ENCODE measurements around the gene SHISA9.

The SHISA9 gene

GRCh38 chr16:13041180-13041579 lies 139.8 kb downstream of the SHISA9 start:
- TF ChIP-seq GATA1 (IDR thresholded peaks at IDR 0.05; ENCODE audit: low read depth, low read length) (no peak), POLR2A (IDR thresholded peaks at IDR 0.05; ENCODE audit: low read length) (no peak)
- DNase-seq = no peak

- TF ChIP-seq POLR2A (IDR thresholded peaks at IDR 0.05; ENCODE audit: low read length) = no peak
- TF ChIP-seq GATA1 (IDR thresholded peaks at IDR 0.05; ENCODE audit: low read depth, low read length) = no peak
- no peak for DNase-seq
Measured at GRCh38 chr16:13041646-13042290, 140.4 kb downstream of the SHISA9 start.

GRCh38 chr16:13042291-13042685 lies 140.9 kb downstream of the SHISA9 start:
- DNase-seq = no peak
- TF ChIP-seq GATA1 (IDR thresholded peaks at IDR 0.05; ENCODE audit: low read depth, low read length) (no peak), POLR2A (IDR thresholded peaks at IDR 0.05; ENCODE audit: low read length) (no peak)

- no peak for TF ChIP-seq POLR2A (IDR thresholded peaks at IDR 0.05; ENCODE audit: low read length)
- no peak for TF ChIP-seq GATA1 (IDR thresholded peaks at IDR 0.05; ENCODE audit: low read depth, low read length)
- no peak for DNase-seq
Measured at GRCh38 chr16:13046061-13046821, 144.8 kb downstream of the SHISA9 start.

GRCh38 chr16:13047276-13047675 lies 145.9 kb downstream of the SHISA9 start:
- no peak for TF ChIP-seq POLR2A (IDR thresholded peaks at IDR 0.05; ENCODE audit: low read length)
- DNase-seq = no peak

GRCh38 chr16:13049688-13050087 lies 148.3 kb downstream of the SHISA9 start:
- TF ChIP-seq POLR2A (IDR thresholded peaks at IDR 0.05; ENCODE audit: low read length) (no peak), GATA1 (IDR thresholded peaks at IDR 0.05; ENCODE audit: low read depth, low read length) (no peak)
- no peak for DNase-seq

GRCh38 chr16:13052431-13052830 lies 151.0 kb downstream of the SHISA9 start:
- TF ChIP-seq POLR2A (IDR thresholded peaks at IDR 0.05; ENCODE audit: low read length) = no peak
- no peak for TF ChIP-seq GATA1 (IDR thresholded peaks at IDR 0.05; ENCODE audit: low read depth, low read length)
- no peak for DNase-seq

DNA sequence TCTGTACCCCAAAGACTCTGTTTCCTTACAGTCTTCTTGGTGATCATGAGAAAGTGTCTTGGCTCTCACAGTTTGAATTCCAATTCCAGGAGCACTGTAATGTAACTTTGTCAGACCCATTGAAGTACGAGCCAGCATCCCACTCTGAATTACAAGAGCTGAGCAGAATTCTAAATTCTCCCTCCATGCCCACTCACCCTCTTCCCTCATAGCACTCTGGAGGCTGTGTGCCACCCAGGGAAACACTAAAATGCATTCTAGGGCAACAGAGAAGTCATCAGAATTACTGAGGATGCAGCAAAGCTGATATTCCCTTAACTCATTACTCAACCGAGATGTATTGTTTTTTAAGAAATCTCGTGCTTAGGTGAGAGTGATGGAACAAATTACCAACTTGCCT lies 154.1 kb downstream of the SHISA9 start:
- no peak for DNase-seq
- TF ChIP-seq POLR2A (IDR thresholded peaks at IDR 0.05; ENCODE audit: low read length) (no peak), GATA1 (IDR thresholded peaks at IDR 0.05; ENCODE audit: low read depth, low read length) (no peak)

DNA sequence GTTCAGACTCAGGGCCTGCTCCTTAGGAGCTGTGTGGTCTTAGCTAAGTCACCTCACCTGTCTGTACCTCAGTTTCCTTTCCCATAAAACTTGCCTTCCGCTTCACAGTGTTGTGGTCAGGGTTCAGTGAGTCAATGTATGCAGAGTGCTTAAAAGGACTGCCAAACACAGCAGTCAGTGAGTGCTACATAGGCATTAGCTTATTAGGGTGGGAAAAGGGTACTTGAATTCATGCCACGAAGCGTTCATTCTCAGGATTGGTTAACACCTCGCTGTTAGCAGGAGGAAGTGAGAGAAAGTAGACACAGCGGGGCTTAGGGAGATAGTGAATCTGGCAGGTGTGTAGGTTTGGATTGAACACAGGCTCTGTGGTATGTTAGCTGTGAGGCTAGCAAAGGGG lies 155.2 kb downstream of the SHISA9 start:
- no peak for DNase-seq
- TF ChIP-seq POLR2A (IDR thresholded peaks at IDR 0.05; ENCODE audit: low read length) = no peak
- no peak for TF ChIP-seq GATA1 (IDR thresholded peaks at IDR 0.05; ENCODE audit: low read depth, low read length)

DNA sequence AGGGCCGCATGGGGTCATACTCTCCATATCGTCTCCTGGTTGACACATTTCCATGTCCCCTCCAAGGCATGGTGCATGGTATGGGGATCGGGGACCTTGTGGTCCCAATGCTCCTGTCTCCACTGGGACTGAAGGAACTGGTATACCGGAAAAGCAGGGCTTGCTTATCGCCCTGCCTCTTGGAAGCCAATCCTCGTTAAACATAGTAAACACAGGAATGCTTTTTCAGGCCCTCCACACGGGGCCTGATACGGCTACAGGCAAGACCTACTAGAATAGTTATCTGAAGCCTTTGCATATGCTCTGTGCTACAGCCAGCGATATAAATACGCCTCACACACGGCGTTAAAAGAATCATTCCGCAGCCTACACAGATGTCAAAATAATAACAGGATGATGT lies 159.5 kb downstream of the SHISA9 start:
- TF ChIP-seq POLR2A (IDR thresholded peaks at IDR 0.05; ENCODE audit: low read length) = no peak
- no peak for TF ChIP-seq GATA1 (IDR thresholded peaks at IDR 0.05; ENCODE audit: low read depth, low read length)

DNA sequence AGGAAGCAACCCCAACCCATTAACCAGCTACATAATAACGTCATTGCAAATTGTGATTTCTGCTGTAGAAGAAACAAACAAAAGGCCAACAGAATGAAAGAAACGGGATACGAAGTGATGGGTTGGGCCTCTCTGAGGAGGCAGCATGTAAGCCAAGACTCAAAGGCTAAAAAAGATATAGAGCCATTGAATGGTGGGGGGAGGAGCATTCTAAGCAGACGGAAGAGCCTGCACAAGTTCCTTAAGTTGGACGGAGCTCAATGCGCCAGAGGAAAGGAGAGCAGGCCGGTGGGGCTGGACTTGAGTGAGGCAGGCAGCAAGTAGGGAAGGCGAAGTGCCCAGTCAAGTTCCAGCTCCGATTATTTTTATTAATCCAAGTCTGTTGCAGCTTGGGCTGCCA lies 160.3 kb downstream of the SHISA9 start:
- TF ChIP-seq GATA1 (IDR thresholded peaks at IDR 0.05; ENCODE audit: low read depth, low read length) = no peak
- no peak for TF ChIP-seq POLR2A (IDR thresholded peaks at IDR 0.05; ENCODE audit: low read length)

More for the DNA sequence above, 159.5 kb downstream of the SHISA9 start:
- DNase-seq = no peak

GRCh38 chr16:13062219-13062618 lies 160.8 kb downstream of the SHISA9 start:
- TF ChIP-seq POLR2A (IDR thresholded peaks at IDR 0.05; ENCODE audit: low read length) (no peak), GATA1 (IDR thresholded peaks at IDR 0.05; ENCODE audit: low read depth, low read length) (no peak)
- no peak for DNase-seq

More for the DNA sequence above, 160.3 kb downstream of the SHISA9 start:
- DNase-seq = no peak

DNA sequence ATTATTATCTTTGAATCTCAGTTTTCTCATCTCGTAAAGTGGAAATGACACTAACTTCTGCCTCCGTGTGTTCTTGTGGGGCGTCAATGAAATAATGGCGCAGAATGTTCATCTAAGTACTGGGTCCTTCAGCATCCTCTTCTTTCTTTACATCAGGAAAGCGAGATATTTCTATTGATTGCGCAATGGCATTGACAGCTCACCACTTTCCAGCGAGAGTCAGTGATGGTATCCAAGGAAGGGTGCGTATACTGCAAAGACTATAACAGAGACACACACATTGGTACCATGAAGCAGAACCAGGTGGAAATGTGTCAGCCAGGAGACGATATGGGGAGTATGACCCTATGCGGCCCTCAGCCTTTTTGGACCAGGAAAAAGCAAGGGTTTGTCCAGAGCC lies 162.1 kb downstream of the SHISA9 start:
- TF ChIP-seq GATA1 (IDR thresholded peaks at IDR 0.05; ENCODE audit: low read depth, low read length) (no peak), POLR2A (IDR thresholded peaks at IDR 0.05; ENCODE audit: low read length) (no peak)
- no peak for DNase-seq

DNA sequence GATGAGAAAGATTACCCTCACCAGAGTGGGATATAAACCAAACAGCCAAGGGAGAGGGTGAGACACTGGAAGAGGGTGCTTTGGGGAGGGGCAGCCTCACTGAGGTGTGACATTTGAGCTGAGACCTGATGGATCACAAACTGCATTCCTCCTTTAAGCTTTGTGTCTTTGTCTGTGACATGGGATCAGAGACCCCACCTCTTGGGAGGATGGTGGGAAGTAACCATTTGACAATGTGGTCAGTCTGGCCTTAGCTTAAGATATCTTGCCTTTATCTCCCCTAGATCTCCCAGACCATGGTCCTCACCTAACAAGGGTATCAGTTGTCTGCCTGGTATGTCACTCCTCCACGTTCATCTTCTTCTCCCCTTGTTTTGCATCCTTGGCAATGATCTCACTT lies 163.4 kb downstream of the SHISA9 start:
- no peak for TF ChIP-seq GATA1 (IDR thresholded peaks at IDR 0.05; ENCODE audit: low read depth, low read length)
- no peak for TF ChIP-seq POLR2A (IDR thresholded peaks at IDR 0.05; ENCODE audit: low read length)
- no peak for DNase-seq

GRCh38 chr16:13067648-13068047 lies 166.2 kb downstream of the SHISA9 start:
- no peak for TF ChIP-seq POLR2A (IDR thresholded peaks at IDR 0.05; ENCODE audit: low read length)
- TF ChIP-seq GATA1 (IDR thresholded peaks at IDR 0.05; ENCODE audit: low read depth, low read length) = no peak
- no peak for DNase-seq

Measured in erythroblast (primary cell).